ENCODE data around the gene MYO1D. TPM values are rescaled to one million over a fixed set of nuclear protein-coding genes. Genes with fewer than 3 reads are reported as not detected.
"Not testable (repeated sequence)": the region's sequence is repeated elsewhere in the genome, so short reads cannot be mapped to it uniquely, and the experiment has no call there.

MYO1D gene
- polyA plus RNA-seq, 3 donors: 30.5 to 33.4 (median 30.6) TPM

DNA sequence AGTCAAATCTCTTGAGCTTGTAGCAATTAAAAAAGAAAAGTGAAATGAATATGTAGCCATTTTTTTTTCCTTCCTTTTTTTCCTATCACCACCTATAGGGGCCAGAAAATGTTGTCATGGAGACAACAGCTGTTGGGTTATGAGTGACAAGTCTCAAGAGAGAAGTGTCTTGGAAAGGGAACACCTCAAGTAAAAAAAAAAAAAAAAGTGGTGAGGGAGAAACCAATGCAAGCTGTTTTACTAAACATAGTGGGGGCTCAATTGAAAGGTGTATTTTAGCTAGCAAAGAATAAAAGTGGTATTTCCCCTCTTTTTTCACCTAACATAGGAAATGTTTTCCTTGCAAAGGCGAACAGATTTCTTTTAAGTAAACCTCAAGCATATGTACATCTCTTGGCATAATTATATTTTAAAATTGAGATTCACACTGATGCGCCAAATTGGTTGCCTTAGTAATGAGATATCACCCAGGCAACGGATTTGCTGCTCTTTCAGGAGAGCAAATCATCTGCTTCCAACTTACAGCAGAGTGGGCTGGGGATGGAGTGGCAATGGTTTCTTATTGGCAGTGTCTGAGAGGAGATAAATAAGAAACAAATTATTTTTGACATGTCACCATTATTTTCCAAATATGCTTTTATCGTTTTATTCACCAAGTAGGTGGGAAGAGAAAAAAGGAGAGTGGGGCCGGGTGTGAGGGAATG is 183.6 kb downstream of the MYO1D start:
- no peak for DNase-seq (ENCODE audit: low read depth in 3 of 3, low spot score in 2 of 3)

DNA sequence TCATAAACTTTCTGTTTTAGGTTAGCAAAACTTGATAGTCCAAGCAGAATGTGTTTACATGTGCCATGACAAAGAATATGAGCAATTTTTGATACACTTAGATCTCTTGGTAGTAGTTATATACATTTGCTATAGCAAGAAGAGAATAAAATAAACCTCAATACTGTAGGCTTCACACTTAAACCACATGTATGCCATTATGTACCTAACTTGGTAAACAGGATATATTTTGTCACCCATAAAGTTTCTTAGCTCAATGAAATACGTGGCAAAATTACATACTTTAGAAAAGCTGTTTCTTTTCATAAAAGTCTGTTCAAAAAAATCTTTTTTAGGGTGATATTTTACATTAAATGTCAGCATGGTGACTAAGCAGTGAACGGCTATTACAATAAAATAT is 184.7 kb downstream of the MYO1D start:
- no peak for DNase-seq (ENCODE audit: low read depth in 3 of 3, low spot score in 2 of 3)

DNA sequence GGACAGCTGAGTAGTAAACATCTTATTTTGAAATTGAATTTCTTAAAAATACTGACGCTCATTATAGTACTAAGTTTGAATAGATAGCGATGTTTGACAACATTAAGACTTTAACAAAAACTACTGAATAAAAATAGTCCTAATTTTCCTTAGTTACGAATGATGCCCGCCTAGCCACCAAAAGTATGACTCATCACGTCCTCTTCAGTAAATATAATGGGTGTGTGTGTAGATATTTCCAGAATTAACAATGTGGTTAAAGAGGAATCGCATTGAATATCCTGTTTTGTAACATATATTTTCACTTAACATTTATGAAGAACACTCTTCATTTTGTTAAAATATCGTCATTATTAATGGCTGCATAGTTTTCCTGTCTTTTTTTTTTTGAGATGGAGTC is 187.6 kb downstream of the MYO1D start:
- no peak for DNase-seq (ENCODE audit: low read depth in 3 of 3, low spot score in 2 of 3)

DNA sequence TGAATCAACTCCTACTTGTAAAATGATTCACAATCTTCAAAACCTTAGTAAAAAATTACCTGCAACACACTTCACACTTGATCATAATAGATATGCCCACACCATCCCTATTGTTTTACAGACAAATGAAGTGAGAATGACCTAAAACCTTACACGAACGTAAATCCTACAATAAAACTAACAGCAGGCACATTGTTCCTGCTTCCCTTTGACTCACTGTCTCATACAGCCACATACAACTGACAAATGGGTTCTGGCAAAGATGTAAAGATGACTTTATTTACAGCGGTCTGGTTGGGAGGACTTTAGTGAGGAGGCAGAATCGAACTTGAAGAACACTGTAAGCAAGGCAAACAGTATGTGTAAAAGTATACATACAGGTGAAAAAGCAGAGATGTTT is 188.7 kb downstream of the MYO1D start:
- DNase-seq (ENCODE audit: low read depth in 3 of 3, low spot score in 2 of 3): no peak

DNA sequence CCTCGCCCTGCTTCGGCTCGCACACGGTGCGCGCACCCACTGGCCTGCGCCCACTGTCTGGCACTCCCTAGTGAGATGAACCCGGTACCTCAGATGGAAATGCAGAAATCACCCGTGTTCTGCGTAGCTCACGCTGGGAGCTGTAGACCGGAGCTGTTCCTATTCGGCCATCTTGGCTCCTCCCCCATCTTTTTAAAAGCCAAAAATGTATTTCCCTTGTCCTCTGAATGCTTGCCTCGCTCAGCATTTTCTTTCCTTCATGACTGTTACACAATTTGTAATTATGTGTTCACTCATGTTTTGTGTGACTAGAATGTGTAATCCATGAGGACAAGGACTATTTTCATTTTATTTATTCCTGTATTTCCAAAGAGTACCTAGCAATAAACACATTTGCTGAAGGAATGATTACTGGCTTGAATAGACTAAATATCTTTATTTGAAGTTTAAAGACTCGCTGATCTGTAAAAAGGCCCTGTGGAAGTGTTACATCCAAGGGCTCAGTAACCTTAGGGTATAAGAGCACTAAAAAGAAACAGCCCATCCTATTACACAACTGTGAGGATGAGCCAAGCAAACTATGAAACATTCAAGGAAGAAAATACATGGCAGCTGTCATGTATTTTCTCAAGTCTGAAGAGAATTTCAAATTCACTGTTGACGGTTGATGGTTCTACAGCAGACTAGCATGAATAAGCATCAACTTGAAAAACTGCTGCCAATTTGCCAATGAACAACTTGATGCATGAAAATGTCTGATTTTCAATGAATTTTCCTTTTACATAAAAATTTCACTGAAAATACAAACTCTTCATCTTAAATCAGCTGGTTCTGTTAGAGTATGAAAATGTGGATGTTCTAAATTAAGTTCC is 192.6 kb downstream of the MYO1D start:
- no peak for DNase-seq (ENCODE audit: low read depth in 3 of 3, low spot score in 2 of 3)

DNA sequence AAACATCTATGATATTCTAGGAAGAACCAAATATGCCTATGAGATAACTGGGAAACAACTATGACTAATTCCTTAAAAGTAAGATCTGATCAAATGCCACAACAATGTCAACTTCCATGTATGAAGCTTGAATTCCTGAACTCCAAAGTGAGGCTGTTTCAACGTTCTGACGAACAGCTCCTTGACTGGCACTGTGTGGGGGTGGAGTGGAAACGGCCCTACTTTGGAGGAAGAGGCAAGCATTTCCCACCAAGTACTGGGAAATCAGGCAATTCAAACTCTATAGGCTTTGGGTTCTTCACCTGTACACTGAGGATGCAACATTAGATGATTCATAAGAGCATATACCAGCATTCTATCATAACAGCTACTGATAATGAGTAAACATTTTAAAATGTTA is 203.0 kb downstream of the MYO1D start:
- DNase-seq (ENCODE audit: low read depth in 3 of 3, low spot score in 2 of 3): no peak

DNA sequence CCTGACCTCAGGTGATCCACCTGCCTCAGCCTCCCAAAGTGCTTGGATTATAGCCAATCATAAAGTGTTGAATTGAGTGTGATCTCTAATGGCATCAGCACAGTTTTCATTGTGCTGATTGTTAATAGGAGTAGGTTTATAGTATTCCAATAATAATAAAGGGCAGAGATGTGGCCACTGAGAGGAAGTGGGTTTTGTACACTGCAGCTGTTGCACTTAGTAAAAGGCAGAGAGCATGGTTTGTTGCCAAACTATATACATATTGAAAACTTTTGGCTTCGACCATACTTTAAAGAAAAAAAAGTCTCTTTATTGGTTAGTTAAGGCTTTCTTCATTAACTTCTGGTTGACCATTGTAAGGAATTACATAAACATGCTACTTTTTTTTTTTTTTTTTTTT is 204.2 kb downstream of the MYO1D start:
- no peak for DNase-seq (ENCODE audit: low read depth in 3 of 3, low spot score in 2 of 3)

DNA sequence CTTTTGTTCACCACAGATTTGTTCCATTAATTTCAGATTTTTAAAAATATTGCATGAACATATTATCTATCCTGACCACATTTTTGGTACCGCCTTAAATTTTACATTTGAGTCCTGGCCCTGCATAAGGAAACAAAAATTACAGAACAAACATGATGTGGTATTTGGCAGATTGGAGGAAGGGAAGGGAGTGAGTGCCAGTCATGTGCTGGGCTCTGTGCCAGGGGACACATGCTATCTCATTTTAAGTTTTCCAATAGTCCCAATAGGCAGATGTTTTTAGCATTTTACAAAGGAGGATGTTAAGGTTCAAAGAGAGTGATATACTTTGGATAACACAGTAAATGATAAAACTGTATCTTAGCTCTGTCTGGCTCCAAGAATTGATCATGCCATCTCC is 205.0 kb downstream of the MYO1D start:
- no peak for DNase-seq (ENCODE audit: low read depth in 3 of 3, low spot score in 2 of 3)

DNA sequence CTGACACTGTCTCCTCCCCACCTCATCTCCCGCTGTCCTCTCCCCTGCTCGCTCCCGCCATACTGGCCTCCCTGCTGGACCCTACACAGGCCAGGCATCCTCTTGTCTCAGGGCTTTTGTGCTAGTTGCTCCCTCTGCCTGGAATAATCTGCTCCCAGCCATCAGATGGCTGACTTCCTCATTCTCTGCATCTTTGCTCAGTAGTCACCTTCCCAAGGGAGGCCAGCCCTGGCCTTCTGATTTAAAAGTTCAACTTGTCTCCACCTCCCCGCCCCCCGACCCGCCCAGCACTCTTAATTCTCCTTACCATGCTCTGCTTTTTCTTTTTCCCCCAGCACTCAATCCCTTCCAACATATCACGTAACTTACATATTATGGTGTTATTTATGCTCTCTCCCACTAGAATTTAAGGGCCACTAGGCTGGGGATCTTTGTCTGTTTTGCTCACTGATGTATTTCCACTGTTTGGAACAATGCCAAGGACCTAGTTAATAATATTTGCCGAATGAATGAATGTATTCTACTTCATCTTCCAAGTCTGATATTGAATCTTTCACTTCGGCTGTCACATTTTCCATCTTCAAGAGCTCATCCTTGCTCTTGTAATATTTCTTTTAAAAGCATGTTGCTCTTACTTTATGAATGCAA is 211.9 kb downstream of the MYO1D start:
- no peak for DNase-seq (ENCODE audit: low read depth in 3 of 3, low spot score in 2 of 3)

DNA sequence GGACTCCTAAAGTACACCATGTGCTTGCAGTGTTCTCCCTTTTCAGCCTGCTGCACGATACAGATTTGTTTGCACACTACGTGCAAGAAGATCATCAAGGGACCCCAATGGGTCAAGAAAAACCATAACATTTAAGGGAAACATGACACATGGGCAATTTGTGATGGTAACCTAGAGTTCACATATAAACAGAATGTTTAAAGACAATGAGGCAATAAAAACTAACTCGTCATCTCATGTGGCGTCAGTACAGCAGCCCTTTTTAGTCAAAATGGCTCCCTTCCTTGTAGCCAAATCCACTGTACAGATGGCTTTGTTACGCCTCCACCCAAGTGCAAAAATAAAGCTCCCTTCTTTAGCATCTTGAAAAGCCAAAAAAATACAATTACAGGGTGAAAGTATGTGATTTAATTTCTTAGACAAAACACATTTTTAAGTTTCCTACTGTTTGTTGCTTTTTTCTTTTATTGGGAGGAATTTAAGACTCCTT is 216.4 kb downstream of the MYO1D start:
- no peak for DNase-seq (ENCODE audit: low read depth in 3 of 3, low spot score in 2 of 3)

DNA sequence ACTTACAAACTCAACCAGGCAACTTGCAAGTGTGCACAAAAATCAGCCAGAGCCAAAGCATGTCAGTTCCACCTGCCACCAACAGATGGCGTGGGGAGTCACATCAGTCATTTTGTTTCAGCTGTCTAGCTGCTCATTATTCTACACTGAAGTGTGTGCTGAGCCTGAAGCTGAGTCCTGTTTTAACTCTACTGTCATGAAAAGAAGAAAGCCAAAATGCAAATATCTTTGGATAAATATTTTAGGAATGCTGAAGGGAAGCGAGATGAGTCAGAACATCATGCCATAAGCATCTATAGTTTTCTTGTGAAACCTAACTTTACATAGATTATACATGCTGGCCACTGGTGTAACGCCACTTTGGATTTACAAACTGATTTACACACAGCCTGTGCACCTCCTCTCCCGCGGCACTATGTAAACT is 217.5 kb downstream of the MYO1D start:
- DNase-seq (ENCODE audit: low read depth in 3 of 3, low spot score in 2 of 3): peak; percentile 45 to 60 (median 50)

DNA sequence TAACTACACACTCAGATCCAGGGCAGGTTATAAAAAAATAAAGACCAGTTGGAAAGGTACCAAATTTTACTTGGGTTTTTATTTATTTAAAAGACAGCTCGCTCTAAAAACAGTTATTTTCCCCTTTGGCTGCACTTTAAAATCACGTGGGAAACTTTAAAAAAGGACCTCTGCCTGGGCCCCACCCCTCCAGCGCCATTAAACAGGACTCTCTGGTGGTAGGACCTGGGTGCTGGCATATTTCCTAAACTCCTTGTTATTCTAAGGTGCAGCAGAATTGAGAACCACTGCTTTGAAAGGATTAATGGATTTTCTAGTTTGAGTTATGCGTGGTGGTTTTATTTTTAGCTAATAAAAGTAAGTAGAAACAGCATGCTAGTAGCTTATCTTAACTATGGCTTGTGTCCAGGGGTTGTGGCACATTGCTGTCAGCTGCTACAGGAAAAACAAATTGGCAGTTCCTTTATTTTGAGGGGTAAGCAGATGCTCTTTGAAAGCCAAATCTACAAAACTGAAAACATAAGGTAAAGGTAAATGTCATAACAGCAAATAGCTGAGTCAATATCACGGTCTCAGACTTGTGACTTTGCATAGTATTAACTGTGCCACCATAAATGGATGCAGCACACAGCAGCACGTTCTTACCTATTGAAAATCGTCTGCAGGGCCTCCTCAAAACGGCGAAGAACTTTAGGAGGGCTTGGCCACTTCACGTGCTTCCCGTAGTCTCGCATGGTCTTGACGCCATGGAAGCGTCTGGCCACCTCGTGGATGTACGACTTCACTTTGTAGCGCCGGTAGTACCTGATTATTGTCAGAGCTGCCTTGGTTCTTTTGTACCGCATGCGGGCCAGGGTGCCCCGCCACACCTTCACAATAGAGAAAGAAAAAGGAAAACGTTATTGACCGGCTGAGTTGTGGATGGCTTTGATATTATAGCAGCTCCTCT is 218.2 kb downstream of the MYO1D start:
- no peak for DNase-seq (ENCODE audit: low read depth in 3 of 3, low spot score in 2 of 3)

DNA sequence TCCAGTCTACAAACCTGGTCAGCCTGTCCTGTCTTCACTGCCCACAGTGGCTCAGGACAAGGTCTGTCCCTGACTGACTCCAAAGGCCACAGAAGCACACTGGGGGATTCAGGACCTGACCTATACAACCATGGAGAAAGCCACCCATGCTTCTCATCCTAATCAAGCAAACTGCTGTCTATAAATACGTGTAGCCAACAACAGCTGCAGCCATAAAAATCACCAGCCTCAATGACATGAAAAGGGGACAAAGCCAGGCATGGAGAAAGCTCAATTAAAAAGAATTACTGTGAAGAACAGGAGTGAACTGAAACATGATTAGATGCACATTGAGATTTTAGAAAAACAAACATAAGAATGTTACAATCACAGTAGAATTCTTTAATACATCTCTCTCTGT is 220.0 kb downstream of the MYO1D start:
- peak in 1 of 3 donors; percentile 5 for DNase-seq (ENCODE audit: low read depth in 3 of 3, low spot score in 2 of 3)

DNA sequence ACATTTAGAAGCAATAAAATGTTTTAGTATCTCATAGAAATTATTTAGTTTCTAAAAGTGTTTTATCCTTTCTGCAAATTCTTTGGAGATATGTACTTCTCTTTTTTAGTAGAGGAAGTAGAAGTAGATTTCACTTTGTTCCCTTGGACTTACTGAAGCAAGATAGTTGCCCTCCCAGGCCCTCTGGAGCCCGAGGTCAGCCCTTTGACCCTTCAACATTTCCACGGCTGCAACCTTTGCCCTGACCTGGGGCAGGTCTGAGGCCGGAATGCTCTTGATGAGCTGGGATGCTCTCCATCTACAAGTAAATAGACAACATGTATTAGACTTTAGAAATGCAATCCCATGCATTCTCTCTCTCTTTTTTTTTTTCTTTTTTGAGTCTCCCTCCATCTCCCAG is 222.6 kb downstream of the MYO1D start:
- no peak for DNase-seq (ENCODE audit: low read depth in 3 of 3, low spot score in 2 of 3)

DNA sequence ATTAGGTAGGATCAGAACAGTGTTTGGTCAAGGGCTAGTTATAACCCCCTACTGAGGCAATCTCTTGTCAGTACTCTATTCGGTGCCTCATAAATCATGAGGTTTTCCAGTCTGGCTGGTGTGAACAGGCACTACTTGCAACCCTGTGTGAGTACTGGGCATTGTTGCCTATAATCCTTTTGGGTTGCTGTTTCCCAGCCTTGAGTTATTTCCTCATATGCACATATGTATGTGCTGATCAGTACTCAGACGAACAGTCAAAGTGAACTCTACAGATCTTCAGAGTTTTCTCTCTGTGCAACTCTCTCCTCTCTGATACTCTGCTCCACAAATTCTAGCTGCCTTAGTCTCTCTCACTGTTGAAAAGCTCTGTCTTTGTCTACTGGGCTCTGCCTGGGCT is 225.8 kb downstream of the MYO1D start:
- no peak for DNase-seq (ENCODE audit: low read depth in 3 of 3, low spot score in 2 of 3)

DNA sequence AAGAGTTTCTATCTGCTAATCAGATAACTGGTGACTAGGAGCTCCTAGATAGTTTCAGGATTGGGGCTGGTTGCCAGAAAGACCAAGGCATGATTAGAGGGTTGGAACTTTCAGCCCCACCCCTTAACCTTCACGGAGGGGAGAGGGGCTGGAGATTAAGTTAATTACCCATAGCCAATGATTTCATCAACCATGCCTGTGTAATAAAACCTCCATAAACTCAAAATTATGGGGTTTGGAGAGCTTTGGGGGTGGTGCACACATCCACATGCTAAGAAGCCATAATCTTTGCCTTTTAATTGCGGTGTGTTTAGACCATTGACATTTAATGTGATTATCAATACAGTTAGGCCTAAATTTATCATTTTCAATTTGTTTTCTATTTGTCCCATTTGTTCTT is 228.5 kb downstream of the MYO1D start:
- DNase-seq (ENCODE audit: low read depth in 3 of 3, low spot score in 2 of 3): no peak

DNA sequence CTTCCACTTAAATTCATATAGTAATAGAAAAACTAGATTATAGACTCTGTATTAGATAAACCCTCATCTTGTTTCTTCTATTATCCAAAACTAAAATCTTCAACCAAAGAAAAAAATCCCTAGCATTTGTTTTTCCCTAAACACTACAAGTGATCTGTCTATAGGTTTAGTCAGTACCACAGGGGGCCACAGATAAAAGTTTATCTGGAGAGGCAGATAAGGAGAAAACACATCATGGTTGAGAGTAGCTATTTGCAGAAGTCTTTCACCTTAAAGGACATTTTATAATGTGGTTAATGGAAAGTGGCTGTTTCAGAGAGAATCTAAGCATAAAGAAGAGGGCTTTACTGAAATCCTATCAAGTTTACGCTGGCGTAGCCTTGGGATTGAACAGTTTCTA is 230.0 kb downstream of the MYO1D start:
- DNase-seq (ENCODE audit: low read depth in 3 of 3, low spot score in 2 of 3): no peak

DNA sequence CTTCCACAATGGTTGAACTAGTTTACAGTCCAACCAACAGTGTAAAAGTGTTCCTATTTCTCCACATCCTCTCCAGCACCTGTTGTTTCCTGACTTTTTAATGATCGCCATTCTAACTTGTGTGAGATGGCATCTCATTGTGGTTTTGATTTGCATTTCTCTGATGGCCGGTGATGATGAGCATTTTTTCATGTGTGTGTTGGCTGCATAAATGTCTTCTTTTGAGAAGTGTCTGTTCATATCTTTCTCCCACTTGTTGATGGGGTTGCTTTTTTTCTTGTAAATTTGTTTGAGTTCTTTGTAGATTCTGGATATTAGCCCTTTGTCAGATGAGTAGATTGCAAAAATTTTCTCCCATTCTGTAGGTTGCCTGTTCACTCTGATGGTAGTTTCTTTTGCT is 235.4 kb downstream of the MYO1D start:
- DNase-seq (ENCODE audit: low read depth in 3 of 3, low spot score in 2 of 3): not testable (repeated sequence)

DNA sequence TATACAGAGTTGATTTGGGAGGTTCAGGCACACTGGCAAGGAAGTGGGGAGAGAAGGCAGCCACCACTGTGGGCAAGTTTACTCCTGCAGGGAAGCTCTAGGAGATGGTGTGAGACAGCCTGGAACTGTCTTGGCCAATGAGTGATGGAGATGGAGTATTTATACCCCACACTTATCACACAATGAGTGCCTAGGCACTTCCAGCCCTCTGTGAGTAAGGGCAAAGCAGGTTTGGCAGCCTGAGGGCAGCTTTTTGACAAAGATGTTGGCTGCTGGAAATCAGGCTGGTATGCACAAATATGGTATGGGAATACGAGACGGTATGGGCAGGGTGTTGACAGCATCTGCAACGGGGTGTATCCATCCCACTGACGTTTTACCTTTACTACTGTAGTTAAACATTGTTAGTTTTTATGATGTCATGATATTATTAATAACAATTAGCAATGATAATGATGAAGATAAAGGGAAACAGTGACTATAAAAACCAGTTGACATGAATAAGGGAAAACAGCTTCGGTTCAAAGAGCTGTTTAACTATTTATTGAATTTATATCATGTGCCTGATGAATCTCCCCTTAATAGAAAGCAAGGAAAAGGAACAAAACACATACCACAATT is 240.2 kb downstream of the MYO1D start:
- no peak for DNase-seq (ENCODE audit: low read depth in 3 of 3, low spot score in 2 of 3)

DNA sequence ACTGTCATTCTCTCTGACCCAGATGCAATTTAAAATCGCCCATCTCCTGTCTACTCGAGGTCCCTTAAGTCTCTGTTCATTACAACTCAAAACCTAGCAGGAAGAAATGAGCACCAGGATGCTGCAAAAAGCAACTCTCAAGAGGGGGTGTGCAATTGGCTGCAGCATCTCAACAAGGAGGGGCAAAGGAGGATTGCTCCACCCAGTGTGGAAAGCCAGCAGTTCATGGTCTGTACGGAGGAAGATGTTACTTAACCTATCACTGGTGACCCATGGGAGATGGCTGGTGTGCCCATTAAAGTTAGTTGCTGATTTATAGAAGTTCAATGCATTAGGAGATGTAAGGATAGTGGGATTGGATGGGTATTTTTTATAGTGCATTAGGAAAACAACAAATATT is 242.8 kb downstream of the MYO1D start:
- no peak for DNase-seq (ENCODE audit: low read depth in 3 of 3, low spot score in 2 of 3)
